GM12891 (cell line): ENCODE results near the gene NPEPPS. TPM values are rescaled to one million over a fixed set of nuclear protein-coding genes. Genes with fewer than 3 reads are reported as not detected.
A peak's percentile ranks its signal among the peaks of the same experiment; 100 is the strongest.
"Not testable (repeated sequence)": the region's sequence is repeated elsewhere in the genome, so short reads cannot be mapped to it uniquely, and the experiment has no call there.

Experiments
- DNase-seq: peaks from one replicate; pipeline ENCODE4 v3.0.0; 2011; ENCODE audit warnings: low spot score; ENCODE audit not compliant: insufficient read length
- FAIRE-seq: peaks from 2 replicates; lab custom pipeline; 2011; peaks lifted over from hg19 to GRCh38; lab: Jason Lieb, UNC
- SPI1 ChIP-seq: IDR thresholded peaks from 2 replicates; pipeline ENCODE4 v1.6.1; 2011; ENCODE audit warnings: low read depth, low read length, control low read depth
- polyA plus RNA-seq: library from polyadenylated mRNA; unstranded; fragments of >200 nt; gene quantifications from one replicate; pipeline ENCODE4 v1.2.1, GENCODE V29; 2012; ENCODE audit warnings: low read depth, missing spikeins, inconsistent platforms; ENCODE audit not compliant: missing spikeins

NPEPPS gene, protein sequence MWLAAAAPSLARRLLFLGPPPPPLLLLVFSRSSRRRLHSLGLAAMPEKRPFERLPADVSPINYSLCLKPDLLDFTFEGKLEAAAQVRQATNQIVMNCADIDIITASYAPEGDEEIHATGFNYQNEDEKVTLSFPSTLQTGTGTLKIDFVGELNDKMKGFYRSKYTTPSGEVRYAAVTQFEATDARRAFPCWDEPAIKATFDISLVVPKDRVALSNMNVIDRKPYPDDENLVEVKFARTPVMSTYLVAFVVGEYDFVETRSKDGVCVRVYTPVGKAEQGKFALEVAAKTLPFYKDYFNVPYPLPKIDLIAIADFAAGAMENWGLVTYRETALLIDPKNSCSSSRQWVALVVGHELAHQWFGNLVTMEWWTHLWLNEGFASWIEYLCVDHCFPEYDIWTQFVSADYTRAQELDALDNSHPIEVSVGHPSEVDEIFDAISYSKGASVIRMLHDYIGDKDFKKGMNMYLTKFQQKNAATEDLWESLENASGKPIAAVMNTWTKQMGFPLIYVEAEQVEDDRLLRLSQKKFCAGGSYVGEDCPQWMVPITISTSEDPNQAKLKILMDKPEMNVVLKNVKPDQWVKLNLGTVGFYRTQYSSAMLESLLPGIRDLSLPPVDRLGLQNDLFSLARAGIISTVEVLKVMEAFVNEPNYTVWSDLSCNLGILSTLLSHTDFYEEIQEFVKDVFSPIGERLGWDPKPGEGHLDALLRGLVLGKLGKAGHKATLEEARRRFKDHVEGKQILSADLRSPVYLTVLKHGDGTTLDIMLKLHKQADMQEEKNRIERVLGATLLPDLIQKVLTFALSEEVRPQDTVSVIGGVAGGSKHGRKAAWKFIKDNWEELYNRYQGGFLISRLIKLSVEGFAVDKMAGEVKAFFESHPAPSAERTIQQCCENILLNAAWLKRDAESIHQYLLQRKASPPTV
- 84.0 TPM for polyA plus RNA-seq

DNA sequence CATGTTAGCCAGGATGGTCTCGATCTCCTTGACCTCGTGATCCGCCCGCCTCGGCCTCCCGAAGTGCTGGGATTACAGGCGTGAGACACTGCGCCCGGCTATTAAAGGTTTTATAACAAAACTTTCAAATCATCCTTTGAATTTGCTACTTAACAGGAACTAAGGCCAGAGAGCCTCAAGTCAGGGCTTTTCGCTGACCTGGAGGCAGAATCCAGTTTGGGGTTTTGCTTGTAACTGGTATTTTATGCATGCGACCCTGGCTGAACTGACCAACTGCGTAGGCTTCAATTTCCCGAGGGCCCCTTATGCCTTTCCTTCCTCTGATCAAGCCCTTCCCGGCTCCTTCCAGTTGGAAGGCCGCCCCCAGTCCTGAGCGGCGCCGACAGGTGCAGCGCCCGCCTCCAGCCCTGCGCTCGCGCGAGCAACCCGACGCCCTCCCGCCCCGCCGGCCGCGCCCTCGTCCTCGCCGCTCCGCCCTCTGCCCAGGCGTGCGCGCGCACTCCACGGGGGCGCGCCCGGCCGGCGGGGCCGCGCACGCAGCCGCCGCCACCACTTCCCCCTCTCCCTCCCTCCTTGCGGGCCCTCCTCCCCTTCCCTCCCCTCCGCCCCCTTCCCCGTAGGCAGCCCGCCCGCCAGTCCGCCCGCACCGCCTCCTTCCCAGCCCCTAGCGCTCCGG, at the start of gene NPEPPS:
Gene NPEPPS, plus strand, starts transcription at position 552 of the 676 bp plus-strand sequence. CDS start 193 bp downstream, outside the sequence.
- FAIRE-seq (peak; percentile 99), DNase-seq (peak; percentile 71)

GRCh38 chr17:47491841-47492212, 39.1 kb upstream of the NPEPPS start:
- peak; percentile 23 for FAIRE-seq
- DNase-seq = not testable (repeated sequence)

GRCh38 chr17:47499074-47499473, 31.8 kb upstream of the NPEPPS start:
- not testable (repeated sequence) for FAIRE-seq, DNase-seq

DNA sequence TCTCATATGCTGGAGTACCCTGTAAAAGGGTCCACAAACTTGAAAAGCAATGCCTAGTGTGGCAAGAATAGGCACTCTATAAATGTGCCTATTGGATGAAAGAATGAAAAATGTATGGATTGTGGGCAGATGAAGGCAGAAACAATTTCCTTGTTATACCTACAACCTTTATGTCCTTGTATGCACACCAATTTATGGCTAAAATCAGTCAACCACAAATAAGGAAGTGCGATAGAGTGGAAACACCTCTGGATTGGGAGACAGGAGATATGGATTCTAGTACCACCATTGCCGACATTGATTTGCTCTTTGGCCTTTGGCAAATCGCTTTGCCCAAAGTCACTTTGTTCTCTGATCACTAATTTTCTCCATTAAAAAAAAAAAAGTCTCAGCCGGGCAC, 31.4 kb upstream of the NPEPPS start:
- FAIRE-seq, DNase-seq: not testable (repeated sequence)

- not testable (repeated sequence) for DNase-seq, FAIRE-seq
These were observed 30.3 kb upstream of the NPEPPS start for GRCh38 chr17:47500620-47501019.

DNA sequence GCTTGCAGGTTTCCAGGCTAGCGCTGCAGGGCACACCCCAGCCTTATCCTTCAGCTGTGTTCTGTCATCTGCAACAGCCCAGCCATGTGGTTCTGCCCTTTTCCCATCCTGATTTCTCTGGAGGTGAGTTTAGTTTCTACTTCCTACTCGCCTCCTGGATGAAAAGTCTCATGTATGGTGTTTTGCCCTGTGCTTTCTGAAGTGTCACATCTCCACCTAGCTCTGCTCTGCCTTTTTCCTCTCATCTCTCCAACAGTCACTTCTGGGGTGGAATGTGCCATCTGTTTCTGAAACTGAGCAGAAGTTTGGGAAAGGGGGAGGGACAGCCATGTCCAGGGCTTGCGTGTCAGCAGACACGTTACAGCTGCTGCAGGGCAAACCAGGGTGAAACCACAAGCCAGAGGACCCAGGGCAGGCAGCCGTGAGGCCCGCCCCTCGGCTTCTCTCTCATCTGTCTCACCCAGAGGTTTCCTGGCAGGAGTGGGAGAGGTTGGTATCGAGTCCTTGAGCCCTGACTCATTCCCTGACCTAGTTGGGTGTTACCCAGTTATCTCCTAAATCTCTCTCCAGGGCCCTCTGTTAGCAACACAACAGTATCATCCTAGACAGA, 28.7 kb upstream of the NPEPPS start:
- FAIRE-seq = peak; percentile 88
- not testable (repeated sequence) for DNase-seq

DNA sequence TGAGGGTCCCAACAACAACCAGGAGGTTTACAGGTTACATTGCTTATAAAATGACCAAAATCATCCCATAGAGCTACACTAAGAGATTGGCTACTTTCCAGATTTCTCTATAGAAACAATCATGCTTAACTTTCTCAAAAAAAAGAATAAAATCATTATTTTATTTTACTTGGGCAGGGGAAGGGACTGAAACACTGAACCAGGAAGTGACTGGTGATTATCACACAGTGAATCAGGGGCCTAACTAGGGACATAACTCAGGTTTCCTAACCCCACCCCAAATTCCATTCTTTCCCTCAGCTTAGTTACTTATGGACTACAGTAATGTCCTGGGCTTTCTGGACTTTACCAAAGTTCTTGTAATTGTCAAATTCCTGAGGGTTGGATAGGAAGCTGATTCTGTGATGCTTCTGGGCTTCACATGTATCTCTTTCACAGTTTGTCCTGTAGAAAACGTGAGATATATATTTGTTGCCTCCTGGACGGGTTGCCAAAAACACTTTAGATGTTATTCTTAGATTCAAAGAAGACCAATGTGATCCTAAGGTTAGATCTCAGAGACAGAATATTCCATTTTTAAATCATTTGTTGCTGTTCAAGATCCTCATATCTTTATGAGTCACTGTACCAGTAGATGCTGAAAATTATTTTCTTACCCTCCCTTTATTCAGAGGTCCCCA, 28.0 kb upstream of the NPEPPS start:
- not testable (repeated sequence) for DNase-seq, FAIRE-seq

GRCh38 chr17:47511701-47512146, 19.2 kb upstream of the NPEPPS start:
- not testable (repeated sequence) for DNase-seq, FAIRE-seq

DNA sequence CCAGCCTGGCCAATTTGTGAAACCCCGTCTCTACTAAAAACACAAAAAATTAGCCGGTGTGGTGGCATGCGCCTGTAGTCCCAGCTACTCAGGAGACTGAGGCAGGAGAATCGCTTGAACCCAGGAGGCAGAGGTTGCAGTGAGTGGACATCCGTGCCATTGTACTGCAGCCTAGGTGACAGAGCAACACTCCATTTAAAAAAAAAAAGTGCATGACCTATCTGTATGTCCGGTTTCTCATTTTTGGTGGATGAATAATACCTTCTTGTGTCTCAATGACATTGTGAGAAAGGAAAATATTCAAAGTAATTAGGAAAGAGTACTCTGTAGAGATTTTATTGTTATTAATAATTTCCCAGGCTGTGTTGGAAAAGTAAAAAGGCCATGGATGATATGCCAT, 17.6 kb upstream of the NPEPPS start:
- DNase-seq, FAIRE-seq: not testable (repeated sequence)

More at GRCh38 chr17:47511701-47512146, 19.2 kb upstream of the NPEPPS start:
- peak; percentile 22 for TF ChIP-seq SPI1

- not testable (repeated sequence) for FAIRE-seq, DNase-seq
These were observed 12.0 kb upstream of the NPEPPS start for GRCh38 chr17:47518880-47519279.

DNA sequence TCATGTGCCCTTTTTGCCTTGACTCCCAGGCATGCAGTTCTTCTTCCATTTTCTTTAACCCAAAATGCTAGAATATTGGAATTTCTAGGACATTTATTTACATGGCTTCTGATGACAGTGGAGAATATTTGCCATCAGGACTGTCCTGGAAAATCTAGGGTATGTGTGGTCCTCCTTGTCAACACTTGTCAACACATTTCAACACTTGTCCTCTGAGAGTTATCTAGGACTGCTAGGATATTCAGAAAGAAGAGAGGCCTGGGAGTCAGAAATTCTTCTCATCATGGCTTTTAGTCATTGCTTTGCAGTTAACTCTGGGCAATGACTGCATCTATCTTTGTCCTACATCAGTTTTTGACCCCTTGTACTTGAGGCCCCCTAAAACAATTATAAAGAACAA, 11.5 kb upstream of the NPEPPS start:
- not testable (repeated sequence) for DNase-seq, FAIRE-seq

DNA sequence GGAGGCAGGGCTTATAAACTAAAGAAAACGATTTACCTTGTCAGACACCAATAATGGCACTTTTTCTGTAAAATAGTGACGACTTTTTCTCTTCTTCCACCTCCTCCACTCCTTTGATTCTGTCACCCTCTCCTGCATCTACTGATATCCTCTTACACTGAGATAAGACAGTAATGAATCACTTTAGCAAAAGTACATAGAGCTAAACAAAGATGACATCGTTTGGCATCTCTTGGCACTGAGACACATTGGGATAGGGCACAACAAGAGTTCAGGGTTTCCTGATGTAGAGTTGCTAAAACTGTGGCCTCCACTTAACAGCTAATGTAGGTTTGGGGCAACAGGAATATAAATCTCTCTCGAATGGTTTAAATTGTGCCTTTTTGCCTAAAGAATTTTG, 10.6 kb upstream of the NPEPPS start:
- FAIRE-seq, DNase-seq: not testable (repeated sequence)

GRCh38 chr17:47521434-47521833, 9.5 kb upstream of the NPEPPS start:
- not testable (repeated sequence) for DNase-seq, FAIRE-seq

GRCh38 chr17:47522341-47522740, 8.6 kb upstream of the NPEPPS start:
- DNase-seq, FAIRE-seq: not testable (repeated sequence)

GRCh38 chr17:47531233-47531820, 419 bp downstream of the NPEPPS start:
- not testable (repeated sequence) for DNase-seq, FAIRE-seq

- DNase-seq, FAIRE-seq: not testable (repeated sequence)
These were observed 8.2 kb downstream of the NPEPPS start for GRCh38 chr17:47539085-47539484.

GRCh38 chr17:47541676-47542075, 10.8 kb downstream of the NPEPPS start:
- FAIRE-seq, DNase-seq: not testable (repeated sequence)
